Kidney glomerular epithelial cell (primary cell): ENCODE measurements around the gene NFKBIZ.

Experiments used
- DNase-seq: peaks from one replicate; lab custom pipeline; 2025; lab: John Stamatoyannopoulos, UW

The NFKBIZ gene

GRCh38 chr3:101827211-101828174 is 21.8 kb upstream of the NFKBIZ start:
- peak; percentile 88 for DNase-seq

- no peak for DNase-seq
Observed at GRCh38 chr3:101828276-101828675, 21.0 kb upstream of the NFKBIZ start.

GRCh38 chr3:101828691-101829436 is 20.4 kb upstream of the NFKBIZ start:
- DNase-seq, result no peak

- no peak for DNase-seq
Observed at GRCh38 chr3:101829437-101829830, 19.9 kb upstream of the NFKBIZ start.

- DNase-seq, result no peak
Observed at GRCh38 chr3:101829874-101830273, 19.4 kb upstream of the NFKBIZ start.

GRCh38 chr3:101833446-101833974 is 15.8 kb upstream of the NFKBIZ start:
- no peak for DNase-seq

- no peak for DNase-seq
Observed at GRCh38 chr3:101835676-101836075, 13.6 kb upstream of the NFKBIZ start.

GRCh38 chr3:101836160-101836559 is 13.2 kb upstream of the NFKBIZ start:
- DNase-seq, result no peak

GRCh38 chr3:101836652-101837598 is 12.4 kb upstream of the NFKBIZ start:
- DNase-seq, result peak; percentile 45

GRCh38 chr3:101838691-101839090 is 10.6 kb upstream of the NFKBIZ start:
- no peak for DNase-seq

GRCh38 chr3:101840066-101840465 is 9.2 kb upstream of the NFKBIZ start:
- DNase-seq, result no peak

- DNase-seq, result peak; percentile 60
Observed at GRCh38 chr3:101842245-101842934, 6.9 kb upstream of the NFKBIZ start.

- no peak for DNase-seq
Observed at GRCh38 chr3:101842935-101843330, 6.4 kb upstream of the NFKBIZ start.

- no peak for DNase-seq
Observed at GRCh38 chr3:101845425-101845824, 3.9 kb upstream of the NFKBIZ start.

- DNase-seq, result no peak
Observed at GRCh38 chr3:101846709-101847108, 2.6 kb upstream of the NFKBIZ start.

GRCh38 chr3:101847328-101847727 is 2.0 kb upstream of the NFKBIZ start:
- no peak for DNase-seq

- DNase-seq, result no peak
Observed at GRCh38 chr3:101848326-101848725, 988 bp upstream of the NFKBIZ start.

- DNase-seq, result no peak
Observed at GRCh38 chr3:101849714-101850245, 466 bp downstream of the NFKBIZ start.

GRCh38 chr3:101850246-101851051 is 1.1 kb downstream of the NFKBIZ start:
- no peak for DNase-seq
